ENCODE measurements around the gene DCLK1. TPM values are rescaled to one million over a fixed set of nuclear protein-coding genes. Genes with fewer than 3 reads are reported as not detected.

DCLK1 gene
- total RNA-seq, 4 donors from 2014 or later, result 4.4 to 102 (median 13.3) TPM

GRCh38 chr13:36143738-36144137 is 12.6 kb upstream of the DCLK1 start:
- Histone ChIP-seq H3K4me1 (no peaks in the 10 kb centered on the region), H3K4me3 (no peak overlapping the region), H3K27me3 (no peaks in the 10 kb centered on the region), H3K36me3 (no peaks in the 10 kb centered on the region), H3K9me3 (no peaks in the 10 kb centered on the region), H3K27ac (no peak overlapping the region)
- no peak for TF ChIP-seq POLR2A (IDR thresholded peaks at IDR 0.05)
- DNase-seq, result no peak
- intact Hi-C loops (cut with DNase I; ENCODE audit: low total_unique reads), result no loop called here

GRCh38 chr13:36142735-36143134 is 11.6 kb upstream of the DCLK1 start:
- no peak for TF ChIP-seq CTCF (IDR thresholded peaks at IDR 0.05)
- no peak for TF ChIP-seq POLR2A (IDR thresholded peaks at IDR 0.05)
- Histone ChIP-seq H3K27me3 (no peaks in the 10 kb centered on the region), H3K4me1 (no peaks in the 10 kb centered on the region), H3K9me3 (no peaks in the 10 kb centered on the region), H3K27ac (no peak overlapping the region), H3K4me3 (no peak overlapping the region), H3K36me3 (no peaks in the 10 kb centered on the region)
- no peak for DNase-seq
- intact Hi-C loops (cut with DNase I; ENCODE audit: low total_unique reads), result no loop called here

GRCh38 chr13:36135876-36136275 is 4.7 kb upstream of the DCLK1 start:
- DNase-seq, result no peak
- Histone ChIP-seq H3K36me3 (no peaks in the 10 kb centered on the region), H3K9me3 (no peaks in the 10 kb centered on the region), H3K4me3 (no peak overlapping the region), H3K27me3 (no peaks in the 10 kb centered on the region), H3K27ac (no peak overlapping the region), H3K4me1 (no peaks in the 10 kb centered on the region)
- intact Hi-C loops (cut with DNase I; ENCODE audit: low total_unique reads), result no loop called here
- no peak for TF ChIP-seq POLR2A (IDR thresholded peaks at IDR 0.05)

GRCh38 chr13:36134632-36135031 is 3.5 kb upstream of the DCLK1 start:
- Histone ChIP-seq H3K4me3 (no peak overlapping the region), H3K36me3 (no peaks in the 10 kb centered on the region), H3K27me3 (no peaks in the 10 kb centered on the region), H3K9me3 (no peaks in the 10 kb centered on the region), H3K27ac (no peak overlapping the region), H3K4me1 (no peaks in the 10 kb centered on the region)
- DNase-seq, result no peak
- TF ChIP-seq POLR2A (IDR thresholded peaks at IDR 0.05) (no peak), CTCF (IDR thresholded peaks at IDR 0.05) (no peak)
- intact Hi-C loops (cut with DNase I; ENCODE audit: low total_unique reads), result no loop called here

- no peaks in the 10 kb centered on the region for H3K9me3 ChIP-seq
- no peak overlapping the region for H3K27ac ChIP-seq
- TF ChIP-seq POLR2A (IDR thresholded peaks at IDR 0.05) (no peak), CTCF (IDR thresholded peaks at IDR 0.05) (peak in 1 of 4 experiments; percentile 19)
- H3K27me3 ChIP-seq, result no peaks in the 10 kb centered on the region
- H3K4me1 ChIP-seq, result no peaks in the 10 kb centered on the region
- no peak overlapping the region for H3K4me3 ChIP-seq
- intact Hi-C loops (cut with DNase I; ENCODE audit: low total_unique reads), result no loop called here
- H3K36me3 ChIP-seq, result no peaks in the 10 kb centered on the region
- no peak for DNase-seq
Measured at GRCh38 chr13:36133950-36134626, 2.9 kb upstream of the DCLK1 start.

- Histone ChIP-seq H3K36me3 (no peaks in the 10 kb centered on the region), H3K27me3 (no peaks in the 10 kb centered on the region), H3K27ac (peak overlapping the region; percentile 30 to 74), H3K4me3 (no peak overlapping the region), H3K9me3 (no peaks in the 10 kb centered on the region), H3K4me1 (no peaks in the 10 kb centered on the region)
- intact Hi-C loops (cut with DNase I; ENCODE audit: low total_unique reads), result no loop called here
- no peak for DNase-seq
- TF ChIP-seq POLR2A (IDR thresholded peaks at IDR 0.05) (no peak), CTCF (IDR thresholded peaks at IDR 0.05) (no peak)
Measured at GRCh38 chr13:36132376-36132775, 1.2 kb upstream of the DCLK1 start.

All from uterus (tissue), 4 donors.